Gastrocnemius medialis (tissue), 4 donors: ENCODE measurements around the gene ARHGAP25.

Experiments
- CTCF ChIP-seq, 5 experiments: fragments of 450-650 bp in 3 of 5; fragments of 200-600 bp in 2 of 5; sonication (generic) in 2 of 5; IDR thresholded peaks in 4 of 5; conservative IDR thresholded peaks in 1 of 5; 1 replicate in 4 of 5; 2 replicates in 1 of 5; pipeline ENCODE4 v1.5.1; 2016 to 2019; ENCODE audit warnings: antibody characterized with exemption in 5 of 5, mild to moderate bottlenecking in 3 of 5, moderate library complexity in 3 of 5
- POLR2A ChIP-seq, 2 donors: fragments of 450-650 bp; IDR thresholded peaks; one replicate each; pipeline ENCODE4 v1.6.1; 2017; ENCODE audit warnings: antibody characterized with exemption in 2 of 2, mild to moderate bottlenecking in 2 of 2, moderate library complexity in 2 of 2

DNA sequence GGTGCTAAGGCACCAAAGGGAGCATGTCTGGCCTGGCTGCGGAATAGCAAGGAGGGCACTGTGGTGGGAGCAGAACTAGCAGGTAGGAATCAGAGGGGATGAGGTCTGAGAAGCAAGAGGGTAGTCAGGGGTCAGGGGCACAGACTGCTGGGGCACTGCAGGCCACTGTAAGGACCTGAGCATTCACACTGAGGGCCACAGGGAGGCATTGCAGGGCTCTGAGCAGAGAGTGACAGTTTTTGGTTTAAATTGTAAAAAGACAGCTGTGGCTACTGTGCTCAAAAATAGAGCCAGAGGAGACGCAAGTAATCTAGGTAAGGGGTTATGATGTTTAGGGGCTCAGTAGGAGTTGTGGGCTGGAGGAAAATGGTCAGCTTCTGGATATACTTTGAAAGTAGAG, 41.5 kb downstream of the ARHGAP25 start:
- TF ChIP-seq CTCF (IDR thresholded peaks at IDR 0.05 in 4 of 5, conservative IDR thresholded peaks at IDR 0.05 in 1 of 5) = no peak
- TF ChIP-seq POLR2A (IDR thresholded peaks at IDR 0.05) = no peak
